H1 (cell line): ENCODE data around the gene RTN4RL1. TPM values are rescaled to one million over a fixed set of nuclear protein-coding genes. Genes with fewer than 3 reads are reported as not detected.

Source experiments
- CEBPB ChIP-seq: IDR thresholded peaks from 2 replicates; pipeline ENCODE4 v1.6.1; 2012; ENCODE audit warnings: low read depth, low read length
- CHD2 ChIP-seq: IDR thresholded peaks from 2 replicates; pipeline ENCODE4 v1.6.1; 2012; ENCODE audit warnings: low read length, improper control_type of control experiment
- EGR1 ChIP-seq: IDR thresholded peaks from 2 replicates; pipeline ENCODE4 v1.6.1; 2011; ENCODE audit warnings: low read depth, low read length, borderline replicate concordance
- EP300 ChIP-seq, 2 experiments: IDR thresholded peaks; 1 replicate in 1 of 2; 2 replicates in 1 of 2; pipeline ENCODE4 v1.6.1; 2011 to 2012; ENCODE audit warnings: low read depth in 2 of 2, low read length in 2 of 2, mild to moderate bottlenecking in 2 of 2, borderline replicate concordance in 1 of 2, inconsistent platforms in 1 of 2, moderate library complexity in 1 of 2
- HDAC6 ChIP-seq: IDR thresholded peaks from one replicate; pipeline ENCODE4 v1.7.1; 2012; ENCODE audit warnings: low read depth, mild to moderate bottlenecking, inconsistent platforms, low read length, moderate library complexity
- KDM1A ChIP-seq: fragments of 200-600, 300-600 bp; sonication (generic); IDR thresholded peaks from 2 replicates; pipeline ENCODE4 v1.7.1; 2016; ENCODE audit warnings: mild to moderate bottlenecking, low read length, borderline replicate concordance
- POU5F1 ChIP-seq: IDR thresholded peaks from 2 replicates; pipeline ENCODE4 v1.6.1; 2011; ENCODE audit warnings: low read depth, mild to moderate bottlenecking, low read length, moderate library complexity
- RBBP5 ChIP-seq: IDR thresholded peaks from 2 replicates; pipeline ENCODE4 v1.7.1; 2012; ENCODE audit warnings: low read depth, mild to moderate bottlenecking, inconsistent platforms, low read length, moderate library complexity, borderline replicate concordance
- SUZ12 ChIP-seq: fragments of 200-600 bp; sonication (generic); IDR thresholded peaks from 2 replicates; pipeline ENCODE4 v1.6.1; 2012; ENCODE audit warnings: mild to moderate bottlenecking, inconsistent platforms, low read length, moderate library complexity, mixed read lengths
- polyA plus RNA-seq, 7 experiments: library from polyadenylated mRNA; depleted of rRNA in 3 of 7; stranded (reverse) in 5 of 7; unstranded in 2 of 7; fragments of >200 nt in 5 of 7; fragments of 200-250 nt in 2 of 7; gene quantifications; 1 replicate in 5 of 7; 2 replicates in 1 of 7; 4 replicates in 1 of 7; pipeline versions ENCODE4 v1.2.1 to v1.2.3, GENCODE V29; 2011 to 2013; ENCODE audit warnings: missing spikeins in 2 of 7, mixed read lengths in 2 of 7
- total RNA-seq: library from RNA; stranded (reverse); fragmentation: NEBNext Ultra II Directional; extraction: Animal tissue kit (Norgen Biotek cat#: 25700); gene quantifications from 2 replicates; pipeline ENCODE4 v1.2.1, GENCODE V29; 2021
- TF ChIP-seq, protein P1 (sequence below): fragments of 300-600 bp; sonication (generic); IDR thresholded peaks from 2 replicates; pipeline ENCODE4 v1.7.1; 2012; ENCODE audit warnings: low read length, moderate library complexity, mild to moderate bottlenecking, inconsistent platforms; ENCODE audit not compliant: insufficient replicate concordance
- TF ChIP-seq, protein P2 (sequence below): IDR thresholded peaks from 2 replicates; pipeline ENCODE4 v1.6.1; 2012; ENCODE audit warnings: inconsistent platforms

RTN4RL1 gene
- total and polyA plus RNA-seq, 2 of the 8 experiments (the other 6 are each of a cell fraction or from before 2014, with no cell fraction given) = 0.09 TPM; not detected in 1

DNA sequence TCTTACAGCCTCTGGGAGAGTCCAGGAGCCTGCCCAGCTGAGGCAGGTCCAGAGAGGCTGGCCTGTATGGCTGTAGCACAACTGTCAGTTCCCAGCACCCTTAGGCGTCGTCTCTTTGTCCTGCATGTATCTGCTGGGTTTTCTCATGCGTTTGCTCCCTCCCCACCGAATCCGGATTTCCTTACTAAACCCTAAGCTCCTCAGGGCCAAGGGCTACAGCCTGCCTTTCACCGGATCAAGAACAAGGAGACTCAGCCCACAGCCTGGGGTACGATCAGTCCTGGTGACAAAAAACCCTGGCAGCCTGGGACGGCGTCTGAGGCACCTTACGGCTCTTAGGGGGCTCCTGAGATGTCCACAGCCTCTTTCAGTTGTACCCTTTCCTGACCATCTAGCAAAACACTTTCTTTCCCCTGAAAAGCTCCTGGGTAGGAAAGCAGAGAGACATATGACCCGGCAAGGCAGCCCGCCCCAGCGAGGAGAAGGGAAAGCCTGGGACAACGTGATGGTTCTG is 42.0 kb upstream of the RTN4RL1 start (continued):
- TF ChIP-seq, protein P1, sequence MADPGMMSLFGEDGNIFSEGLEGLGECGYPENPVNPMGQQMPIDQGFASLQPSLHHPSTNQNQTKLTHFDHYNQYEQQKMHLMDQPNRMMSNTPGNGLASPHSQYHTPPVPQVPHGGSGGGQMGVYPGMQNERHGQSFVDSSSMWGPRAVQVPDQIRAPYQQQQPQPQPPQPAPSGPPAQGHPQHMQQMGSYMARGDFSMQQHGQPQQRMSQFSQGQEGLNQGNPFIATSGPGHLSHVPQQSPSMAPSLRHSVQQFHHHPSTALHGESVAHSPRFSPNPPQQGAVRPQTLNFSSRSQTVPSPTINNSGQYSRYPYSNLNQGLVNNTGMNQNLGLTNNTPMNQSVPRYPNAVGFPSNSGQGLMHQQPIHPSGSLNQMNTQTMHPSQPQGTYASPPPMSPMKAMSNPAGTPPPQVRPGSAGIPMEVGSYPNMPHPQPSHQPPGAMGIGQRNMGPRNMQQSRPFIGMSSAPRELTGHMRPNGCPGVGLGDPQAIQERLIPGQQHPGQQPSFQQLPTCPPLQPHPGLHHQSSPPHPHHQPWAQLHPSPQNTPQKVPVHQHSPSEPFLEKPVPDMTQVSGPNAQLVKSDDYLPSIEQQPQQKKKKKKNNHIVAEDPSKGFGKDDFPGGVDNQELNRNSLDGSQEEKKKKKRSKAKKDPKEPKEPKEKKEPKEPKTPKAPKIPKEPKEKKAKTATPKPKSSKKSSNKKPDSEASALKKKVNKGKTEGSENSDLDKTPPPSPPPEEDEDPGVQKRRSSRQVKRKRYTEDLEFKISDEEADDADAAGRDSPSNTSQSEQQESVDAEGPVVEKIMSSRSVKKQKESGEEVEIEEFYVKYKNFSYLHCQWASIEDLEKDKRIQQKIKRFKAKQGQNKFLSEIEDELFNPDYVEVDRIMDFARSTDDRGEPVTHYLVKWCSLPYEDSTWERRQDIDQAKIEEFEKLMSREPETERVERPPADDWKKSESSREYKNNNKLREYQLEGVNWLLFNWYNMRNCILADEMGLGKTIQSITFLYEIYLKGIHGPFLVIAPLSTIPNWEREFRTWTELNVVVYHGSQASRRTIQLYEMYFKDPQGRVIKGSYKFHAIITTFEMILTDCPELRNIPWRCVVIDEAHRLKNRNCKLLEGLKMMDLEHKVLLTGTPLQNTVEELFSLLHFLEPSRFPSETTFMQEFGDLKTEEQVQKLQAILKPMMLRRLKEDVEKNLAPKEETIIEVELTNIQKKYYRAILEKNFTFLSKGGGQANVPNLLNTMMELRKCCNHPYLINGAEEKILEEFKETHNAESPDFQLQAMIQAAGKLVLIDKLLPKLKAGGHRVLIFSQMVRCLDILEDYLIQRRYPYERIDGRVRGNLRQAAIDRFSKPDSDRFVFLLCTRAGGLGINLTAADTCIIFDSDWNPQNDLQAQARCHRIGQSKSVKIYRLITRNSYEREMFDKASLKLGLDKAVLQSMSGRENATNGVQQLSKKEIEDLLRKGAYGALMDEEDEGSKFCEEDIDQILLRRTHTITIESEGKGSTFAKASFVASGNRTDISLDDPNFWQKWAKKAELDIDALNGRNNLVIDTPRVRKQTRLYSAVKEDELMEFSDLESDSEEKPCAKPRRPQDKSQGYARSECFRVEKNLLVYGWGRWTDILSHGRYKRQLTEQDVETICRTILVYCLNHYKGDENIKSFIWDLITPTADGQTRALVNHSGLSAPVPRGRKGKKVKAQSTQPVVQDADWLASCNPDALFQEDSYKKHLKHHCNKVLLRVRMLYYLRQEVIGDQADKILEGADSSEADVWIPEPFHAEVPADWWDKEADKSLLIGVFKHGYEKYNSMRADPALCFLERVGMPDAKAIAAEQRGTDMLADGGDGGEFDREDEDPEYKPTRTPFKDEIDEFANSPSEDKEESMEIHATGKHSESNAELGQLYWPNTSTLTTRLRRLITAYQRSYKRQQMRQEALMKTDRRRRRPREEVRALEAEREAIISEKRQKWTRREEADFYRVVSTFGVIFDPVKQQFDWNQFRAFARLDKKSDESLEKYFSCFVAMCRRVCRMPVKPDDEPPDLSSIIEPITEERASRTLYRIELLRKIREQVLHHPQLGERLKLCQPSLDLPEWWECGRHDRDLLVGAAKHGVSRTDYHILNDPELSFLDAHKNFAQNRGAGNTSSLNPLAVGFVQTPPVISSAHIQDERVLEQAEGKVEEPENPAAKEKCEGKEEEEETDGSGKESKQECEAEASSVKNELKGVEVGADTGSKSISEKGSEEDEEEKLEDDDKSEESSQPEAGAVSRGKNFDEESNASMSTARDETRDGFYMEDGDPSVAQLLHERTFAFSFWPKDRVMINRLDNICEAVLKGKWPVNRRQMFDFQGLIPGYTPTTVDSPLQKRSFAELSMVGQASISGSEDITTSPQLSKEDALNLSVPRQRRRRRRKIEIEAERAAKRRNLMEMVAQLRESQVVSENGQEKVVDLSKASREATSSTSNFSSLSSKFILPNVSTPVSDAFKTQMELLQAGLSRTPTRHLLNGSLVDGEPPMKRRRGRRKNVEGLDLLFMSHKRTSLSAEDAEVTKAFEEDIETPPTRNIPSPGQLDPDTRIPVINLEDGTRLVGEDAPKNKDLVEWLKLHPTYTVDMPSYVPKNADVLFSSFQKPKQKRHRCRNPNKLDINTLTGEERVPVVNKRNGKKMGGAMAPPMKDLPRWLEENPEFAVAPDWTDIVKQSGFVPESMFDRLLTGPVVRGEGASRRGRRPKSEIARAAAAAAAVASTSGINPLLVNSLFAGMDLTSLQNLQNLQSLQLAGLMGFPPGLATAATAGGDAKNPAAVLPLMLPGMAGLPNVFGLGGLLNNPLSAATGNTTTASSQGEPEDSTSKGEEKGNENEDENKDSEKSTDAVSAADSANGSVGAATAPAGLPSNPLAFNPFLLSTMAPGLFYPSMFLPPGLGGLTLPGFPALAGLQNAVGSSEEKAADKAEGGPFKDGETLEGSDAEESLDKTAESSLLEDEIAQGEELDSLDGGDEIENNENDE = no peak
- TF ChIP-seq EGR1 (no peak), KDM1A (no peak), SUZ12 (no peak), EP300 (IDR thresholded peaks at IDR 0.05; ENCODE audit: borderline replicate concordance in 1 of 2, low read depth in 2 of 2, low read length in 2 of 2) (no peak), CHD2 (no peak), HDAC6 (no peak), POU5F1 (no peak), RBBP5 (no peak), CEBPB (no peak)
- TF ChIP-seq, protein P2, sequence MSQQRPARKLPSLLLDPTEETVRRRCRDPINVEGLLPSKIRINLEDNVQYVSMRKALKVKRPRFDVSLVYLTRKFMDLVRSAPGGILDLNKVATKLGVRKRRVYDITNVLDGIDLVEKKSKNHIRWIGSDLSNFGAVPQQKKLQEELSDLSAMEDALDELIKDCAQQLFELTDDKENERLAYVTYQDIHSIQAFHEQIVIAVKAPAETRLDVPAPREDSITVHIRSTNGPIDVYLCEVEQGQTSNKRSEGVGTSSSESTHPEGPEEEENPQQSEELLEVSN = no peak
